Measurements from ENCODE around the gene ATP6V0B. TPM values are rescaled to one million over a fixed set of nuclear protein-coding genes. Genes with fewer than 3 reads are reported as not detected.

Gene ATP6V0B
- 48.3 and 90.0 TPM in 2 replicates for total RNA-seq

DNA sequence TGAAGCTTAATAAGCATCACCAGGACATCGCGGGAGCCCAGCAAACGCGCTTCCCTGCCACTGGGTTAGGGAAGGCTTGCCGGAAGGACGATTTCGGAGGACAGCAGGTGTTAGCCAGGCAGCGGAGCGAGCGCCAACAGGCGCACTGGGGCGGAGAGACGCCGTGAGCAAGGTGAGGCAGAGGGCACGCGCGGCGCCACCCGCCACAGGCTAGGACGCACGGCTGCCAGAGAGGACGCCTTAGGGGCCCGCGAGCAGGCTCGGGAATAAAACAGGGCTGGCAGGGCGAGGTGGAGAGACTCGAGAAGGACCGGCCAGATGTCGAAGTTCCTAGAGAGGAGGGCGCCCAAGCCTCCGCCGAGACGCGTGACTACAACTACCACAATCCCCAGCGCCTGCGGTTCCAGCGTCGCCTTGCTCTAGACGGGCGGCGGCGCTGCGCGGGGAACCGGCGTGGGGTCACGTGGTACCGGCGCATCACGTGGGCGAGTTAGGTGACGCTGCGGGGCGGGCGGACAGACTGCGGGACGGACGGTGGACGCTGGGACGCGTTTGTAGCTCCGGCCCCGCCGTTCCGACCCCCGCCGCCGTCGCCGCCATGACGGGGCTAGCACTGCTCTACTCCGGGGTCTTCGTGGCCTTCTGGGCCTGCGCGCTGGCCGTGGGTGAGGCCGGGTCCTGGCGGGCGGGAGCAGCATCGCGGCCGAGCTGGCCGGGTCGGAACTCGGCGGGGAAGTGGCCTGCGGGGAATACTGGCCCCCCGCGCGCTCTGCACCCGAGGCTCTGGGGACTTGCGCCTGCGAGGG, at the start of gene ATP6V0B:
TSS of gene ATP6V0B (plus strand) at position 518 of the 806 bp plus-strand sequence. CDS start at position 599, 81 bp downstream.

DNA sequence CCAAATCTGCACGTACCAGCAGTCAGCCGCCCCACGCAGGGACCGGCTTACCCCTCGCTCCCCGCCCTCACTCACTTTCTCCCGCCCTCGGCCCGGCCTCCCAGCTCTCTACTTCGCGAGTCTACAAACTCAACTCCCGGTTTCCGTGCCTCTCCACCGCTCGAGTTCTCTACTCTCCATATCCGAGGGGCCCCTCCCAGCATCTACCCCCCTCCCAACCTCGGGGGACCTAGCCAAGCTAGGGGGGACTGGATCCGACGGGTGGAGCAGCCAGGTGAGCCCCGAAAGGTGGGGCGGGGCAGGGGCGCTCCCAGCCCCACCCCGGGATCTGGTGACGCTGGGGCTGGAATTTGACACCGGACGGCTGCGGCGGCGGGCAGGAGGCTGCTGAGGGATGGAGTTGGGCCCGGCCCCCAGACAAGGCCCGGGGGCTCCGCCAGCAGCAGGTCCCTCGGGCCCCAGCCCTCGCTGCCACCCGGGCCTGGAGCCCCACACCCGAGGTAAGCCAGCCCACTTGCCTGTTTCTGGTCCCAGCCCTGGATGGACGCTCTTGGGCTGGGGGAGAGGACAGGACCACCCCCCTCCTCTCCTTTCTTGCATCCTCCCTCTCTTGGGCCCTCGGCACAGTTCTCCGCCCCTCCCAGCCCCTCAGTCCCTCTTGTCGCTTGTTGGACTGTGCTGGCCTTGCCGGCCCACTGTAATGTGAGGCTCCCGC, 41.2 kb upstream of the ATP6V0B start, which contains the start of gene ARTN:
TSS of gene ARTN (plus strand) at position 416 of the 715 bp plus-strand sequence. CDS start 1,856 bp downstream, outside the sequence.

DNA sequence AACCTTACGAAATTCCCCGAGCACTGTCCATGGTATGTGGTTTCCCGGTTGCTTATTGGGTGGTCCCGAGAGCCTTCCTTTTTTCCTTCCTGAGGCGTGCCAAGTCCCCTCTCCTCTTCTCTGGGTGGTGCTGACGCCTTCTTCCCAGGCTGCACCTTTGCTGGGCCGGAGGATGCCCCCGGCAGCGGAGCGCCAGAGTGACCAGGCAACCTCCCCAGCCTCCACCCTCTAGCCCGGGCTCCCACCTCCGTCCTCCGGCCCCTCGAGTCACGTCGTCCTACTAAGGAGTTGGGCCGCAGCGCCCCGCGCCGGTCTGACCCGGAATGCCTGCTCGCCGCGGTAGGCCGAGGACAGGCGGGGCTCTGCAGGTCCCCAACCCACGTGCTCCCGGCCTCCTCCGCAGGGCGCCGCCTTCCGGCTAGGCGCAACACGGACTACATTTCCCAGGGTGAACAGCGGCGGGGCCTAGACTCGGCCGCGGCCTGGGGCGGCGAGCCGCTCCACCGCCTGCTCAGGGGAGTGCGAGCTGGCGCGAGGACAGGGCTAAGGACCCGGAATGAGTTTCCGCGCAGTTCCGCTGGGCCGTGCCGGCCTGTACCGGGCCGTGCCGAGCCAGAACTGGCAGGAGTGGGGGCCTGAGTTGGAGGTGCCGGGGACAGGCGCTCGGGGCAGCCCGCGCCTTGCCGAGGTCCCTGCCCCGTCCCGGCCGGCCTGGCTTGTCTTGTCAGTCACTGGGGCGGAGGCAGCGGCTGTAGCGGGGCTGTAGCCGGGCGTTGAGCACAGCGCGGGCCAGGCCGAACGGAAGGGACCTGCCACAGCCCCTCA, 28.3 kb upstream of the ATP6V0B start, which contains the start of gene IPO13:
TSS of gene IPO13 (plus strand) at position 715 of the 825 bp plus-strand sequence. CDS start 651 bp downstream, outside the sequence.

DNA sequence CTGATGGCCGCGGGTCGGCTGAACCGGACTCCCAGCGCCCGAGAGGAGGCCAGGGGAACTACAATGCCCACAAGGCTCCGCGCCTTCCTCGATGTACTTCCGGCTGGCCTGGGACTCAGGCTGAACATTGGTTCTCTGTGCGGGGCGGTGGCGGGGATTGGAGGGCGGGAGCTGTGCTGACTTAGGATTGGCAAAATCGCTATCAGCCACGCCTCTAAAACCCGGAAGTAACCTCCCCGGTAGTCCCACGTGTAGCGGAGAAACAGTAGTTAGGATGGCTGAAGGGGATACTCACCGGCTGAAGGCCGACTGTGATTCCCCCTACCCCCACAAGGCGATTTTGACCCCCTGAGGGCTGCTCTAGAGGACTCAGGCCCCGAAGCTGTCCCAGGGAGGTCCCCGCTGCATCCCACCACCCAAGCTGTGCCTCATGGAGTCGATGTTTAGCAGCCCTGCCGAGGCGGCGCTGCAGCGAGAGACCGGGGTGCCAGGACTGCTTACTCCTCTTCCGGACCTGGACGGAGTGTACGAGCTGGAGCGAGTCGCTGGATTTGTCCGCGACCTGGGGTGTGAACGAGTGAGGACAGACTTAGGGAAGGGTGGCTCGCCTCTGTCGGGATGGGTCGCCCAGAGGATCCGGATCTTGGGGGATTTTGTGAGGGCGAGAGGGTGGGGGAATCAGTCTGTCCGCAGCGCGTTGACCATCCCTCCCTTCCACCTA, 4.9 kb upstream of the ATP6V0B start, which contains the start of gene DPH2:
TSS of gene DPH2 (plus strand) at position 265 of the 721 bp plus-strand sequence. CDS start at position 431, 166 bp downstream.

DNA sequence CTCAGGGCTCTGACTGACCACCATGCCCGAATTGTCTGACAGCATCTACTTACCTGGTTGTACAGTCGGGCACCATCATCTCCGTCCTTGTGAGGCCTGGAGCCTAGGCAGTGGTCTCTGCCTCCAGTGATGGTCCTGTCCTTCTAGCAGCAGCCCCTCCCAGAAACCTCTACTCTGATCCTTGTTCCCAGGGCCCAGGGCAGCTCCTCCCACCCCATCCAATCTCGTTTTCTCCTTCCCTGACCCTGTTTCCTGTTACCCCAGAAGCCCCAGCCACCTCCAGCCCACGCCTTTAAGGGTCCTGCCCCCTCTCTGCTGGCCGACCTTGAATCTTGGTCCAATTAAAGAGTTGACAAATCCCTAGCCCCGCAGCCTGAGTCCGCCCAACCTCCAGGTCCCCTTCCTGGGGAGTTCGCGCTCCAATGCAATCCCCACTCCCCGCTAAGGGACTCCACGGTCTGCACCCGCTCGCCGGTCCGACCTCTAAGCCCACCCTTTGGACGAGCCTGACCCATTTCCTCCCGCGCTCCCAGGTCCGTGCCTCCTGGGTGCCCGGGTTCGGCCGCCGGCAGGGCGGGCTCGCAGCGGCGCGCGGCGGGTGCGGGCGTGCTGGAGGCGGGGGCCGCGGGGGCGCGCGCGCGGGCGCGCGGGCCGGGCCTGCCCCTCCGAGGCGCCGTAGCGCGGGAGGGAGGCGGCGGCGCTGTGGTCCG, 3.9 kb downstream of the ATP6V0B start, which contains the start of gene B4GALT2:
TSS of gene B4GALT2 (plus strand) at position 660 of the 710 bp plus-strand sequence. CDS start 1,951 bp downstream, outside the sequence.

DNA sequence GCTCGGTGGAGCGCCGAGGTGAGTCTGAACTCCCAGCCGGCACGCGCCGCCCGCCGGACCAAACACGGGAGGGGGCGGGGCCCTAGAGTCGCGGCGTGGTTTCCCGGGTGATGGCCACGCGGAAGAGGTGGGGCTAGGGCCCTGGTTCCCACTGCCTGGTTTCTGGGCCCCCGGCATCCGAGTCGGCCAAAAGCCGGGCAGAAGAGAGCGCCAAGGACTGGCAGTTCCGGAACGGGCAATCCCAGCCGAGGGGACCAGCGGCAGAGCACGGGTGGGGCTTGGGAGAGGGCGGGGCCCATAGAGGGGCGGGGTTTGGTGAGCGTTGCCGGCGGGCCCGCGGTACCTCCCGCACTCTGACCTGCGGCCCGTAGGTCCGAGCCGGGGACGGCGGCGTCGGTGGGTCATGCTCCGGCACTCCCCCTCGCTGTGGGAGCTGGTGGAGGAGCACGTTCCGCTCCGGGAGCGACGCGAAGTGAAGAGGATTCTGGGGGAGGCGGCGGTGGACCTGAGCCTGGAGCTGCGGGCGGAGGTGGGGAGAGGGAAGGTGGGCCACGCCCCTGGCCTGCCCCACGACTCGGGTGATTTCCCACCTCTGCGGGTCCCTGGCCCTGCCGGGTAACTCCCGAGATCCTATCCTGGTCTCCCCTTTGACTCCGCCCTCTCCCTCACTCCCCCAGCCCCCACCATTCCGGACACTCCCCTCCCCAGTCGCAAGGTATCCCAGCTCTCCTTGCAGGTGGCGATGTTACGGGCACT, 16.9 kb downstream of the ATP6V0B start, which contains the start of gene CCDC24:
TSS of gene CCDC24 (plus strand) at position 124 of the 756 bp plus-strand sequence. CDS start at position 404, 280 bp downstream.

Other genes starting within 250 kb of the ATP6V0B start
- gene ARTN, start 41.2 kb upstream of the ATP6V0B start, total RNA-seq = not detected in 2 replicates
- gene IPO13, start 28.0 kb upstream of the ATP6V0B start, total RNA-seq = 18.8 and 27.2 TPM in 2 replicates
- 16.5 and 29.6 TPM in 2 replicates for gene DPH2, start 5.0 kb upstream of the ATP6V0B start, total RNA-seq
- gene B4GALT2, start 4.2 kb downstream of the ATP6V0B start, total RNA-seq = 86.4 and 226 TPM in 2 replicates
- 5.5 and 9.0 TPM in 2 replicates for gene CCDC24, start 16.6 kb downstream of the ATP6V0B start, total RNA-seq
- 2.4 and 8.8 TPM in 2 replicates for gene SLC6A9, start 56.5 kb downstream of the ATP6V0B start, total RNA-seq
- gene KLF17, start 143.9 kb downstream of the ATP6V0B start, total RNA-seq = not detected in 2 replicates
- not detected in 2 replicates for gene KLF18, start 166.7 kb downstream of the ATP6V0B start, total RNA-seq
- gene DMAP1, start 238.5 kb downstream of the ATP6V0B start, total RNA-seq = 35.3 and 35.5 TPM in 2 replicates